AG10803 (cell line): Measurements from ENCODE around the gene SETD1A.

Source experiments
- DNase-seq: peaks from one replicate; pipeline ENCODE4 v3.0.0; 2010; ENCODE audit warnings: low read depth
- H3K4me3 ChIP-seq: 2 replicates; pipeline ENCODE4 v1.5.1; 2011; ENCODE audit warnings: mild to moderate bottlenecking, low read length, control low read depth
- TF ChIP-seq, protein P1 (sequence below): conservative IDR thresholded peaks from 2 replicates; pipeline ENCODE4 v1.5.1; 2011; ENCODE audit warnings: mild to moderate bottlenecking, low read length, control low read depth, inconsistent platforms

Gene SETD1A

DNA sequence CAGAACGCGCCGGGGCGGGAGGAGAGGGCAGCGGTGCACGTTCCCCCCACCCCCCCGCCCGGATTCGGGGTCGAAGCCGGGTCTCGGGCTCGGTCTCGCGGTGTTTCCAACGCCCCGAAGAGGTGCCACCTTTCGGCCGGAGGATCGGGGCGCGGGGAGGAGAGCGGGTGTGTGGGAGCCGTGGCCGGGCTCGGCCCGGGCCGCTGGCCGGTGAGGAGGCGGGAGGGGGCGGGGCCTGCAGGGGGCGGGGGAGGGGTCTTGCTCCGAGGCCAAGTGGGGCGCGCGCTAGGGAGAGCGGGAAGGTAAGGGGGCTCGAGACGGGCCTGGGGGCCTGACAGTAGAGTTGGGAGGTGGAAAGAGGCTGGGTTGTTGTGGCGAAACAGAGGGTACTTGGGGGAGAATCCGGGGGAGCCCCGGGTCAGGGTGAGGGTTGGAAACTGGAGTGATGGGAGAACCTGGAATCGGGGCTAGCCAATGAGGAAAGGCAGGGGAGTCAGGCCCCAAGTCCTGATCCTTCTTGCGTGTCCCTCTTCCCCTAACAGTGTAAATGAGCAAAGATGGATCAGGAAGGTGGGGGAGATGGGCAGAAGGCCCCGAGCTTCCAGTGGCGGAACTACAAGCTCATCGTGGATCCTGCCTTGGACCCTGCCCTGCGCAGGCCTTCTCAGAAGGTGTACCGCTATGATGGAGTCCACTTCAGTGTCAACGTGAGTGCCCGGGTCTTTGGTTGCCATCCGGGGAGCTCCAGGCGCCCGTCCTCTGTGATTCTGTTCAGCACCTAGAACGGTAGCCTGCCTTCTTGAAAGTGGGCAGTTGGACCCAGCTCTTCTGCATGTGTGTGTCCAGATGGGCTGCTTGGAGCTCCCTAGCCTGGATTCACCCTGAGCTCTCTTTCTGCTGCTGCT, 873 bp downstream of the SETD1A start:
- DNase-seq, result peak; percentile 48

DNA sequence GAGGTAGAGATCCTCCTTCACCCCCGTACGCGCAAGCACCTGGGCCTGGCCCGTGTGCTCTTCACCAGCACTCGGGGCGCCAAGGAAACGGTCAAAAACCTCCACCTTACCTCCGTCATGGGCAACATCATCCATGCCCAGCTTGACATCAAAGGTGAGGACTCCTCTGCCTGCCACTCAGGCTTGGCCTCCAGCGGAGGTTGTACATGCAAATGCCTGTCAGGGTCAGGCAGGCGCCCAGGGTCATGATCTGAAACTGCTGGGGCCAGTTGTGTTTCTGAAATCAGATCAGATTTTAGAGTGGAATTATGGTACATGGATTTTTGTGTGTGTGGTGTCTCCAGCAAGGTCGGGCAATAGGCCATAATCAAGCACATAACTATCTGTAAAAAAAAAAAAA, 3.8 kb downstream of the SETD1A start:
- no peak overlapping the region for H3K4me3 ChIP-seq
- DNase-seq, result no peak
- TF ChIP-seq, protein P1, sequence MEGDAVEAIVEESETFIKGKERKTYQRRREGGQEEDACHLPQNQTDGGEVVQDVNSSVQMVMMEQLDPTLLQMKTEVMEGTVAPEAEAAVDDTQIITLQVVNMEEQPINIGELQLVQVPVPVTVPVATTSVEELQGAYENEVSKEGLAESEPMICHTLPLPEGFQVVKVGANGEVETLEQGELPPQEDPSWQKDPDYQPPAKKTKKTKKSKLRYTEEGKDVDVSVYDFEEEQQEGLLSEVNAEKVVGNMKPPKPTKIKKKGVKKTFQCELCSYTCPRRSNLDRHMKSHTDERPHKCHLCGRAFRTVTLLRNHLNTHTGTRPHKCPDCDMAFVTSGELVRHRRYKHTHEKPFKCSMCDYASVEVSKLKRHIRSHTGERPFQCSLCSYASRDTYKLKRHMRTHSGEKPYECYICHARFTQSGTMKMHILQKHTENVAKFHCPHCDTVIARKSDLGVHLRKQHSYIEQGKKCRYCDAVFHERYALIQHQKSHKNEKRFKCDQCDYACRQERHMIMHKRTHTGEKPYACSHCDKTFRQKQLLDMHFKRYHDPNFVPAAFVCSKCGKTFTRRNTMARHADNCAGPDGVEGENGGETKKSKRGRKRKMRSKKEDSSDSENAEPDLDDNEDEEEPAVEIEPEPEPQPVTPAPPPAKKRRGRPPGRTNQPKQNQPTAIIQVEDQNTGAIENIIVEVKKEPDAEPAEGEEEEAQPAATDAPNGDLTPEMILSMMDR, result no peak

More for the DNA sequence above, 873 bp downstream of the SETD1A start:
- TF ChIP-seq, protein P1, result no peak
- H3K4me3 ChIP-seq, result peak overlapping the region; percentile 87

DNA sequence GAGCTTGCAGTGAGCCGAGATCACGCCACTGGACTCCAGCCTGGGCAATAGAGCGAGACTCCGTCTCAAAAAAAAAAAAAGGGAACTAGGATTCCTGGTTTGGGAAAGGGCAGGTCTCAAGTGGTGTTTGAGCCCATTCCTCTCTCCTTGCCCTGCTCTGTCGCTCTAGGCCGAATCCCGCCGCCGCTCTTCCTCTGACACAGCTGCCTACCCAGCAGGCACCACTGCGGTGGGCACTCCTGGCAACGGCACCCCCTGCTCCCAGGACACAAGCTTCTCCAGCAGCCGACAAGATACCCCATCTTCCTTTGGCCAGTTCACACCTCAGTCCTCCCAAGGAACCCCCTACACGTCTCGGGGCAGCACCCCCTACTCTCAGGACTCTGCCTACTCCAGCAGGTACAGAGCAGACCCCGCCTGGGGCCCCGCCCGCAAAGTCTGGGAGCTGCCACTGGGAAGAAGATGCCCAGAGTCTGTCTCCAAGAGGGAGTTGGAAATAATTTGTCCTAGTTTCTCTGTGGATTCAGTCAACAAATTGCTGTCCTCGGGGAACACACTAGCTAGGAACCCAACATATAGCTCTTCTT, 6.5 kb downstream of the SETD1A start:
- TF ChIP-seq, protein P1, result no peak
- no peak for DNase-seq
- no peak overlapping the region for H3K4me3 ChIP-seq

DNA sequence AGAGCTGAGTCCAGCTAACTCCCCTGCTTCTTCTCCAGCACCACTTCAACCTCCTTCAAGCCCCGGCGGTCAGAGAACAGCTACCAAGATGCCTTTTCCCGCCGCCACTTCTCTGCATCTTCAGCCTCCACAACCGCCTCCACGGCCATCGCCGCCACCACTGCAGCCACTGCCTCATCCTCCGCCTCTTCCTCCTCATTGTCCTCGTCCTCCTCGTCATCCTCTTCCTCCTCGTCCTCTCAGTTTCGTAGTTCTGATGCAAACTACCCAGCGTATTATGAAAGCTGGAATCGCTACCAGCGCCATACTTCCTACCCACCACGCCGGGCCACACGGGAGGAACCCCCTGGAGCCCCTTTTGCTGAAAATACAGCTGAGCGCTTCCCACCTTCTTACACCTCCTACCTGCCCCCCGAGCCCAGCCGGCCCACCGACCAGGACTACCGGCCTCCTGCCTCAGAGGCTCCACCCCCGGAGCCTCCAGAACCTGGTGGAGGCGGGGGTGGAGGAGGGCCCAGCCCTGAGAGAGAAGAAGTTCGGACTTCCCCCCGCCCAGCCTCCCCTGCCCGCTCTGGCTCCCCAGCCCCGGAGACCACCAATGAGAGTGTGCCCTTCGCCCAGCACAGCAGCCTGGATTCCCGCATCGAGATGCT, 7.1 kb downstream of the SETD1A start:
- no peak for DNase-seq
- no peak overlapping the region for H3K4me3 ChIP-seq
- TF ChIP-seq, protein P1, result no peak

DNA sequence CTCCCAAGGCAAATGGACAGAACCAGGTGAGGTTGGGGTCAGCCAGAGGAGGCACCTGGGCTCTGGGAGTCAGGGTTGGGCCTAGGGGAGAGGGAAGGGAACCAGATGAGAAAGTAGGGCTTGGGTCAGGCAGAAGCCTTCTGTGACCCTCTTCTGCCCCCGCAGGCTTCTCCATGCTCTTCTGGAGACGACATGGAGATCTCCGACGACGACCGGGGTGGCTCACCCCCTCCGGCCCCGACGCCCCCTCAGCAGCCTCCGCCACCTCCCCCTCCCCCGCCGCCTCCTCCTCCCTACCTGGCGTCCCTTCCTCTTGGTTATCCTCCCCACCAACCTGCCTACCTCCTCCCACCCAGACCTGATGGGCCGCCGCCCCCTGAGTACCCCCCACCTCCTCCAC, 7.9 kb downstream of the SETD1A start:
- TF ChIP-seq, protein P1, result no peak
- no peak overlapping the region for H3K4me3 ChIP-seq
- DNase-seq, result no peak

DNA sequence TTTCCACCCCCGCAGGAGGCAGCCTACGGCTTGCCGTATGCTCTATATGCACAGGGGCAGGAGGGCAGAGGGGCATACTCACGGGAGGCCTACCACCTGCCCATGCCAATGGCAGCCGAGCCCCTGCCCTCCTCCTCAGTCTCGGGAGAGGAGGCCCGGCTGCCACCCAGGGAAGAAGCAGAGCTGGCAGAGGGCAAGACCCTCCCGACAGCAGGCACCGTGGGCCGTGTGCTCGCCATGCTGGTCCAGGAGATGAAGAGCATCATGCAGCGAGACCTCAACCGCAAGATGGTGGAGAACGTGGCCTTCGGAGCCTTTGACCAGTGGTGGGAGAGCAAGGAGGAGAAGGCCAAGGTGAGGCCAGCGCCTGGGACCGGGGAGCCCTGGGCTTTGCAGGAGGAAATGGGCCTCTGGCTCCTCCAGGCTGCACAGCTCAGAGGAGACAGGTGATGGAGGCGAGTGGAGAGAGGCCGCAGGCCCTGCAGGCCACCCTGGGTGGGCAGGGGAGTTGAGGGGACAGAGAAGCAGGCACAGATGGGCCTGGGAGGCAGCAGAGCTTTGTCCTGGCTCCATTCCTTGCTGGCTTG, 8.6 kb downstream of the SETD1A start:
- DNase-seq, result no peak
- TF ChIP-seq, protein P1, result no peak
- no peak overlapping the region for H3K4me3 ChIP-seq
